WTC11 (cell line): ENCODE data around the gene NSUN4. TPM values are rescaled to one million over a fixed set of nuclear protein-coding genes. Genes with fewer than 3 reads are reported as not detected.

Source experiments
- CREM ChIP-seq: sonication (generic); formaldehyde crosslinking; IDR thresholded peaks from 2 replicates; pipeline ENCODE4 v1.8.1; 2022; ENCODE audit warnings: mild to moderate bottlenecking, missing genetic modification reagents, moderate library complexity
- CTCF ChIP-seq: fragments of 200-600 bp; IDR thresholded peaks from 2 replicates; pipeline ENCODE4 v1.8.0; 2022; ENCODE audit warnings: antibody characterized with exemption
- FOXJ3 ChIP-seq: sonication (generic); formaldehyde crosslinking; IDR thresholded peaks from 2 replicates; pipeline ENCODE4 v1.9.0; 2021; ENCODE audit warnings: missing genetic modification reagents, mild to moderate bottlenecking, borderline replicate concordance
- GABPB1 ChIP-seq: sonication (generic); formaldehyde crosslinking; IDR thresholded peaks from 2 replicates; pipeline ENCODE4 v1.8.1; 2023; ENCODE audit warnings: mild to moderate bottlenecking, missing genetic modification reagents
- GTF2I ChIP-seq: fragments of 250-450 bp; sonication (Bioruptor Pico); conservative IDR thresholded peaks from 2 replicates; pipeline ENCODE4 v1.4.0; 2021; ENCODE audit warnings: mild to moderate bottlenecking
- HMGA2 ChIP-seq: fragments of 250-450 bp; sonication (Bioruptor Pico); IDR thresholded peaks from 2 replicates; pipeline ENCODE4 v1.4.0; 2021; ENCODE audit warnings: mild to moderate bottlenecking, moderate library complexity
- IRF2 ChIP-seq: sonication (generic); formaldehyde crosslinking; IDR thresholded peaks from 2 replicates; pipeline ENCODE4 v1.8.0; 2022; ENCODE audit warnings: low read depth, missing genetic modification reagents, borderline replicate concordance
- JUN ChIP-seq: sonication (generic); formaldehyde crosslinking; IDR thresholded peaks from 2 replicates; pipeline ENCODE4 v1.8.0; 2023; ENCODE audit warnings: mild to moderate bottlenecking, missing genetic modification reagents
- KAT7 ChIP-seq: sonication (generic); formaldehyde crosslinking; IDR thresholded peaks from 2 replicates; pipeline ENCODE4 v1.8.1; 2023; ENCODE audit warnings: missing genetic modification reagents, mild to moderate bottlenecking, borderline replicate concordance
- MAX ChIP-seq: sonication (generic); formaldehyde crosslinking; IDR thresholded peaks from 2 replicates; pipeline ENCODE4 v1.8.0; 2022; ENCODE audit warnings: mild to moderate bottlenecking, missing genetic modification reagents
- MXD4 ChIP-seq: fragments of 250-450 bp; sonication (Bioruptor Pico); IDR thresholded peaks from 2 replicates; pipeline ENCODE4 v1.8.0; 2021; ENCODE audit warnings: mild to moderate bottlenecking, moderate library complexity, borderline replicate concordance
- NFATC4 ChIP-seq: fragments of 250-450 bp; sonication (Bioruptor Pico); IDR thresholded peaks from 2 replicates; pipeline ENCODE4 v1.9.0; 2021; ENCODE audit warnings: mild to moderate bottlenecking
- NFYB ChIP-seq: sonication (generic); formaldehyde crosslinking; conservative IDR thresholded peaks from 2 replicates; pipeline ENCODE4 v1.8.0; 2022; ENCODE audit warnings: low read depth, missing genetic modification reagents
- NR3C1 ChIP-seq: sonication (generic); formaldehyde crosslinking; conservative IDR thresholded peaks from 2 replicates; pipeline ENCODE4 v1.8.1; 2023; ENCODE audit warnings: low read depth, mild to moderate bottlenecking, missing genetic modification reagents
- PREB ChIP-seq: sonication (generic); formaldehyde crosslinking; IDR thresholded peaks from 2 replicates; pipeline ENCODE4 v1.8.1; 2022; ENCODE audit warnings: mild to moderate bottlenecking, missing genetic modification reagents, moderate library complexity, borderline replicate concordance
- RORB ChIP-seq: fragments of 250-450 bp; sonication (Bioruptor Pico); IDR thresholded peaks from 2 replicates; pipeline ENCODE4 v1.9.0; 2021; ENCODE audit warnings: mild to moderate bottlenecking
- SMAD3 ChIP-seq: sonication (generic); formaldehyde crosslinking; IDR thresholded peaks from 2 replicates; pipeline ENCODE4 v1.8.0; 2022; ENCODE audit warnings: missing genetic modification reagents, mild to moderate bottlenecking, borderline replicate concordance
- SMAD4 ChIP-seq: sonication (generic); formaldehyde crosslinking; IDR thresholded peaks from 2 replicates; pipeline ENCODE4 v1.8.0; 2022; ENCODE audit warnings: mild to moderate bottlenecking, missing genetic modification reagents
- SP1 ChIP-seq: sonication (generic); formaldehyde crosslinking; conservative IDR thresholded peaks from 2 replicates; pipeline ENCODE4 v1.8.1; 2022; ENCODE audit warnings: missing genetic modification reagents
- TEAD4 ChIP-seq: sonication (generic); formaldehyde crosslinking; IDR thresholded peaks from 2 replicates; pipeline ENCODE4 v1.8.0; 2022; ENCODE audit warnings: mild to moderate bottlenecking, missing genetic modification reagents
- ZNF121 ChIP-seq: sonication (generic); formaldehyde crosslinking; IDR thresholded peaks from 2 replicates; pipeline ENCODE4 v1.8.0; 2023; ENCODE audit warnings: missing genetic modification reagents
- ZNF219 ChIP-seq: sonication (generic); formaldehyde crosslinking; IDR thresholded peaks from 2 replicates; pipeline ENCODE4 v1.8.0; 2023; ENCODE audit warnings: missing genetic modification reagents, mild to moderate bottlenecking, borderline replicate concordance
- ZNF232 ChIP-seq: sonication (generic); formaldehyde crosslinking; IDR thresholded peaks from 2 replicates; pipeline ENCODE4 v1.8.0; 2022; ENCODE audit warnings: mild to moderate bottlenecking, missing genetic modification reagents
- ZNF671 ChIP-seq: fragments of 250-450 bp; sonication (Bioruptor Pico); IDR thresholded peaks from 2 replicates; pipeline ENCODE4 v1.8.0; 2021; ENCODE audit warnings: mild to moderate bottlenecking
- total RNA-seq: library from RNA; stranded (reverse); gene quantifications from 3 replicates; pipeline ENCODE4 v1.2.3, GENCODE V29; 2021
- TF ChIP-seq, protein P1 (sequence below): fragments of 250-450 bp; sonication (Bioruptor Pico); IDR thresholded peaks from 2 replicates; pipeline ENCODE4 v2.1.2; 2022; ENCODE audit warnings: mild to moderate bottlenecking, moderate library complexity
- TF ChIP-seq, protein P2 (sequence below): sonication (generic); formaldehyde crosslinking; conservative IDR thresholded peaks from 2 replicates; pipeline ENCODE4 v1.8.1; 2022; ENCODE audit warnings: mild to moderate bottlenecking, missing genetic modification reagents
- TF ChIP-seq, protein P3 (sequence below): fragments of 250-450 bp; sonication (Bioruptor Pico); IDR thresholded peaks from 2 replicates; pipeline ENCODE4 v1.9.0; 2021; ENCODE audit warnings: mild to moderate bottlenecking
- TF ChIP-seq, protein P4 (sequence below): sonication (generic); formaldehyde crosslinking; IDR thresholded peaks from 2 replicates; pipeline ENCODE4 v1.8.0; 2023; ENCODE audit warnings: missing genetic modification reagents, mild to moderate bottlenecking, borderline replicate concordance

NSUN4 gene
- total RNA-seq, 1 experiment from 2014 or later: 22.6 TPM

DNA sequence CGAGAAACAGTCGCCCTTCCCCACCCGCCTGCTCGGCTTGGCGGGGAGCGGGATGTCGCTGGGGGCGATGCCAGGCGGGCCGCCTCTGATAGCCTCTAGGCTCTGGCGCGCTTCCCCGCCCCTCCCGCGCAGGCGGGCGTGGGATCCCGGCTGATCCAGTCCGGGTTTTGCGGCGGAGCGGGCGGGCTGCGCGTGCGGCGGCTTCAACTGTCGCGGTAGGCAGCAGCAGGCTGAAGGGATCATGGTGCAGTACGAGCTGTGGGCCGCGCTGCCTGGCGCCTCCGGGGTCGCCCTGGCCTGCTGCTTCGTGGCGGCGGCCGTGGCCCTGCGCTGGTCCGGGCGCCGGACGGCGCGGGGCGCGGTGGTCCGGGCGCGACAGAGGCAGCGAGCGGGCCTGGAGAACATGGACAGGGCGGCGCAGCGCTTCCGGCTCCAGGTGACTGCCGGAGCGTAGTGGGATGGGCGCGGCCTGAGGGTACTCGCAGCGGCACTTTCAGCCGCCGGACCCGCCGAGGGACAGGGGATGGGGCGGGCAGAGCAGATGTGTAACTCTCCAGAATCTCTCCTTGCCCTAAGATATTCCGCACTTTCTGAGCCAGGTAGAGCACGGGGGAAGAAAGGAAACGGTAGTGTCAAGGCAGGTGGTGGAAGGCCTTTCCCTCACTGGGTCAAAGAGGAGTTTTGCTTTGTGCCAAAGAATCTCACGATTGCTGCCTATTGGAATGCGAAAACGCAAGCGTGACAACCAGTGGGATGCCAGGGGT lies 53.7 kb downstream of the NSUN4 start, which contains the start of gene FAAH (continued):
- TF ChIP-seq, protein P1, sequence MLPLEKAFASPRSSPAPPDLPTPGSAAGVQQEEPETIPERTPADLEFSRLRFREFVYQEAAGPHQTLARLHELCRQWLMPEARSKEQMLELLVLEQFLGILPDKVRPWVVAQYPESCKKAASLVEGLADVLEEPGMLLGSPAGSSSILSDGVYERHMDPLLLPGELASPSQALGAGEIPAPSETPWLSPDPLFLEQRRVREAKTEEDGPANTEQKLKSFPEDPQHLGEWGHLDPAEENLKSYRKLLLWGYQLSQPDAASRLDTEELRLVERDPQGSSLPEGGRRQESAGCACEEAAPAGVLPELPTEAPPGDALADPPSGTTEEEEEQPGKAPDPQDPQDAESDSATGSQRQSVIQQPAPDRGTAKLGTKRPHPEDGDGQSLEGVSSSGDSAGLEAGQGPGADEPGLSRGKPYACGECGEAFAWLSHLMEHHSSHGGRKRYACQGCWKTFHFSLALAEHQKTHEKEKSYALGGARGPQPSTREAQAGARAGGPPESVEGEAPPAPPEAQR: no peak
- TF ChIP-seq MAX (CRISPR knock-in tag) (peak; percentile 93; the same call in 1 of the 2 replicates), HMGA2 (CRISPR knock-in tag) (no peak), TEAD4 (CRISPR knock-in tag) (peak; percentile 53; the same call in 1 of the 2 replicates), KAT7 (CRISPR knock-in tag) (peak; percentile 98), SMAD4 (CRISPR knock-in tag) (peak; percentile 53; the same call in 1 of the 2 replicates), FOXJ3 (CRISPR knock-in tag) (no peak), IRF2 (no peak), NR3C1 (no peak), NFYB (CRISPR knock-in tag) (no peak; the same call in 1 of the 2 replicates), RORB (no peak), CREM (CRISPR knock-in tag) (peak; percentile 90), ZNF232 (CRISPR knock-in tag) (no peak), SP1 (CRISPR knock-in tag) (peak; percentile 90), GABPB1 (CRISPR knock-in tag) (peak; percentile 76), ZNF671 (CRISPR knock-in tag) (no peak), NFATC4 (CRISPR knock-in tag) (no peak), GTF2I (CRISPR knock-in tag) (no peak), JUN (CRISPR knock-in tag) (peak; percentile 82; the same call in 1 of the 2 replicates), MXD4 (no peak), SMAD3 (no peak), CTCF (no peak), ZNF219 (CRISPR knock-in tag) (no peak; the same call in 1 of the 2 replicates), PREB (CRISPR knock-in tag) (no peak), ZNF121 (CRISPR knock-in tag) (no peak)
- TF ChIP-seq, protein P2, sequence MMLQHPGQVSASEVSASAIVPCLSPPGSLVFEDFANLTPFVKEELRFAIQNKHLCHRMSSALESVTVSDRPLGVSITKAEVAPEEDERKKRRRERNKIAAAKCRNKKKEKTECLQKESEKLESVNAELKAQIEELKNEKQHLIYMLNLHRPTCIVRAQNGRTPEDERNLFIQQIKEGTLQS: 0 out of 2 replicates have a peak, but pooled peaks have one; percentile 14
- TF ChIP-seq, protein P3, sequence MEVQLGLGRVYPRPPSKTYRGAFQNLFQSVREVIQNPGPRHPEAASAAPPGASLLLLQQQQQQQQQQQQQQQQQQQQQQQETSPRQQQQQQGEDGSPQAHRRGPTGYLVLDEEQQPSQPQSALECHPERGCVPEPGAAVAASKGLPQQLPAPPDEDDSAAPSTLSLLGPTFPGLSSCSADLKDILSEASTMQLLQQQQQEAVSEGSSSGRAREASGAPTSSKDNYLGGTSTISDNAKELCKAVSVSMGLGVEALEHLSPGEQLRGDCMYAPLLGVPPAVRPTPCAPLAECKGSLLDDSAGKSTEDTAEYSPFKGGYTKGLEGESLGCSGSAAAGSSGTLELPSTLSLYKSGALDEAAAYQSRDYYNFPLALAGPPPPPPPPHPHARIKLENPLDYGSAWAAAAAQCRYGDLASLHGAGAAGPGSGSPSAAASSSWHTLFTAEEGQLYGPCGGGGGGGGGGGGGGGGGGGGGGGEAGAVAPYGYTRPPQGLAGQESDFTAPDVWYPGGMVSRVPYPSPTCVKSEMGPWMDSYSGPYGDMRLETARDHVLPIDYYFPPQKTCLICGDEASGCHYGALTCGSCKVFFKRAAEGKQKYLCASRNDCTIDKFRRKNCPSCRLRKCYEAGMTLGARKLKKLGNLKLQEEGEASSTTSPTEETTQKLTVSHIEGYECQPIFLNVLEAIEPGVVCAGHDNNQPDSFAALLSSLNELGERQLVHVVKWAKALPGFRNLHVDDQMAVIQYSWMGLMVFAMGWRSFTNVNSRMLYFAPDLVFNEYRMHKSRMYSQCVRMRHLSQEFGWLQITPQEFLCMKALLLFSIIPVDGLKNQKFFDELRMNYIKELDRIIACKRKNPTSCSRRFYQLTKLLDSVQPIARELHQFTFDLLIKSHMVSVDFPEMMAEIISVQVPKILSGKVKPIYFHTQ (CRISPR knock-in tag): no peak
- TF ChIP-seq, protein P4, sequence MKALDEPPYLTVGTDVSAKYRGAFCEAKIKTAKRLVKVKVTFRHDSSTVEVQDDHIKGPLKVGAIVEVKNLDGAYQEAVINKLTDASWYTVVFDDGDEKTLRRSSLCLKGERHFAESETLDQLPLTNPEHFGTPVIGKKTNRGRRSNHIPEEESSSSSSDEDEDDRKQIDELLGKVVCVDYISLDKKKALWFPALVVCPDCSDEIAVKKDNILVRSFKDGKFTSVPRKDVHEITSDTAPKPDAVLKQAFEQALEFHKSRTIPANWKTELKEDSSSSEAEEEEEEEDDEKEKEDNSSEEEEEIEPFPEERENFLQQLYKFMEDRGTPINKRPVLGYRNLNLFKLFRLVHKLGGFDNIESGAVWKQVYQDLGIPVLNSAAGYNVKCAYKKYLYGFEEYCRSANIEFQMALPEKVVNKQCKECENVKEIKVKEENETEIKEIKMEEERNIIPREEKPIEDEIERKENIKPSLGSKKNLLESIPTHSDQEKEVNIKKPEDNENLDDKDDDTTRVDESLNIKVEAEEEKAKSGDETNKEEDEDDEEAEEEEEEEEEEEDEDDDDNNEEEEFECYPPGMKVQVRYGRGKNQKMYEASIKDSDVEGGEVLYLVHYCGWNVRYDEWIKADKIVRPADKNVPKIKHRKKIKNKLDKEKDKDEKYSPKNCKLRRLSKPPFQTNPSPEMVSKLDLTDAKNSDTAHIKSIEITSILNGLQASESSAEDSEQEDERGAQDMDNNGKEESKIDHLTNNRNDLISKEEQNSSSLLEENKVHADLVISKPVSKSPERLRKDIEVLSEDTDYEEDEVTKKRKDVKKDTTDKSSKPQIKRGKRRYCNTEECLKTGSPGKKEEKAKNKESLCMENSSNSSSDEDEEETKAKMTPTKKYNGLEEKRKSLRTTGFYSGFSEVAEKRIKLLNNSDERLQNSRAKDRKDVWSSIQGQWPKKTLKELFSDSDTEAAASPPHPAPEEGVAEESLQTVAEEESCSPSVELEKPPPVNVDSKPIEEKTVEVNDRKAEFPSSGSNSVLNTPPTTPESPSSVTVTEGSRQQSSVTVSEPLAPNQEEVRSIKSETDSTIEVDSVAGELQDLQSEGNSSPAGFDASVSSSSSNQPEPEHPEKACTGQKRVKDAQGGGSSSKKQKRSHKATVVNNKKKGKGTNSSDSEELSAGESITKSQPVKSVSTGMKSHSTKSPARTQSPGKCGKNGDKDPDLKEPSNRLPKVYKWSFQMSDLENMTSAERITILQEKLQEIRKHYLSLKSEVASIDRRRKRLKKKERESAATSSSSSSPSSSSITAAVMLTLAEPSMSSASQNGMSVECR (CRISPR knock-in tag): peak; percentile 94
